Measurements from ENCODE around the gene SLC37A1.

Gene SLC37A1

GRCh38 chr21:42515708-42516502, 2.3 kb downstream of the SLC37A1 start:
- H3K4me3 ChIP-seq (replicated peaks; ENCODE audit: insufficient read depth, low read length) = no peak overlapping the region
- no peak for TF ChIP-seq POLR2AphosphoS5 (IDR thresholded peaks at IDR 0.05; ENCODE audit: low read depth)
- no peak for TF ChIP-seq CTCF (IDR thresholded peaks at IDR 0.05; ENCODE audit: insufficient read depth, low read length)
- no peak for TF ChIP-seq REST (IDR thresholded peaks at IDR 0.05; ENCODE audit: insufficient replicate concordance, low read depth)
- no peak for TF ChIP-seq SPI1 (IDR thresholded peaks at IDR 0.05; ENCODE audit: borderline replicate concordance, low read depth)
- no peak for TF ChIP-seq GABPA (IDR thresholded peaks at IDR 0.05; ENCODE audit: low read depth)
- H3K27me3 ChIP-seq (ENCODE audit: insufficient read depth, poor library complexity, severe bottlenecking) = no peaks in the 10 kb centered on the region
- DNase-seq (ENCODE audit: low read depth in 1 of 2, low spot score in 1 of 2) = no peak
- H3K27ac ChIP-seq (replicated peaks) = no peak overlapping the region

GRCh38 chr21:42518215-42518614, 4.6 kb downstream of the SLC37A1 start:
- no peaks in the 10 kb centered on the region for H3K27me3 ChIP-seq (ENCODE audit: insufficient read depth, poor library complexity, severe bottlenecking)
- no peak overlapping the region for H3K4me3 ChIP-seq (replicated peaks; ENCODE audit: insufficient read depth, low read length)
- no peak overlapping the region for H3K27ac ChIP-seq (replicated peaks)
- DNase-seq (ENCODE audit: low read depth in 1 of 2, low spot score in 1 of 2) = no peak
- no peak for TF ChIP-seq REST (IDR thresholded peaks at IDR 0.05; ENCODE audit: insufficient replicate concordance, low read depth)
- TF ChIP-seq SPI1 (IDR thresholded peaks at IDR 0.05; ENCODE audit: borderline replicate concordance, low read depth) = no peak
- TF ChIP-seq POLR2AphosphoS5 (IDR thresholded peaks at IDR 0.05; ENCODE audit: low read depth) = no peak
- no peak for TF ChIP-seq GABPA (IDR thresholded peaks at IDR 0.05; ENCODE audit: low read depth)
- no peak for TF ChIP-seq CTCF (IDR thresholded peaks at IDR 0.05; ENCODE audit: insufficient read depth, low read length)

- TF ChIP-seq SPI1 (IDR thresholded peaks at IDR 0.05; ENCODE audit: borderline replicate concordance, low read depth) = no peak
- TF ChIP-seq REST (IDR thresholded peaks at IDR 0.05; ENCODE audit: insufficient replicate concordance, low read depth) = no peak
- no peak for TF ChIP-seq GABPA (IDR thresholded peaks at IDR 0.05; ENCODE audit: low read depth)
- no peak for TF ChIP-seq CTCF (IDR thresholded peaks at IDR 0.05; ENCODE audit: insufficient read depth, low read length)
- no peak for TF ChIP-seq POLR2AphosphoS5 (IDR thresholded peaks at IDR 0.05; ENCODE audit: low read depth)
- no peak overlapping the region for H3K4me3 ChIP-seq (replicated peaks; ENCODE audit: insufficient read depth, low read length)
- H3K27me3 ChIP-seq (ENCODE audit: insufficient read depth, poor library complexity, severe bottlenecking) = no peaks in the 10 kb centered on the region
- no peak for DNase-seq (ENCODE audit: low read depth in 1 of 2, low spot score in 1 of 2)
- H3K27ac ChIP-seq (replicated peaks) = no peak overlapping the region
Observed at GRCh38 chr21:42518626-42519025, 5.0 kb downstream of the SLC37A1 start.
